Vagina (tissue), 2 donors: ENCODE results near the gene LCAT. TPM values are rescaled to one million over a fixed set of nuclear protein-coding genes. Genes with fewer than 3 reads are reported as not detected.

ENCODE experiments used
- DNase-seq, 2 donors: peaks; one replicate each; pipeline ENCODE4 v3.0.0-alpha.2; 2017; ENCODE audit errors: extremely low spot score in 2 of 2
- H3K27ac ChIP-seq: fragments of 200-600 bp; sonication (generic); one replicate; pipeline ENCODE4 v1.5.1; 2019
- H3K27me3 ChIP-seq: fragments of 200-600 bp; sonication (generic); one replicate; pipeline ENCODE4 v1.5.1; 2019
- H3K36me3 ChIP-seq, 2 donors: fragments of 200-600 bp; sonication (generic); one replicate each; pipeline ENCODE4 v1.5.1; 2017 to 2019
- H3K4me1 ChIP-seq: fragments of 200-600 bp; sonication (generic); one replicate; pipeline ENCODE4 v1.5.1; 2019
- H3K4me3 ChIP-seq, 2 donors: fragments of 200-600 bp; sonication (generic); 1 replicate in 1 of 2; 2 replicates in 1 of 2; pipeline ENCODE4 v1.5.1; 2016 to 2019
- H3K9me3 ChIP-seq: fragments of 200-600 bp; sonication (generic); one replicate; pipeline ENCODE4 v1.5.1; 2019
- CTCF ChIP-seq, 3 experiments: fragments of 450-650 bp in 2 of 3; fragments of 200-600 bp in 1 of 3; sonication (generic) in 1 of 3; IDR thresholded peaks; one replicate each; pipeline ENCODE4 v1.5.1; 2017 to 2019; ENCODE audit warnings: antibody characterized with exemption in 3 of 3, mild to moderate bottlenecking in 2 of 3, moderate library complexity in 2 of 3
- POLR2A ChIP-seq, 2 donors: fragments of 450-650 bp; IDR thresholded peaks; one replicate each; pipeline ENCODE4 v1.6.1; 2017; ENCODE audit warnings: antibody characterized with exemption in 2 of 2, mild to moderate bottlenecking in 2 of 2, moderate library complexity in 2 of 2
- POLR2AphosphoS5 ChIP-seq, 2 donors: sonication (generic); formaldehyde crosslinking; IDR thresholded peaks; one replicate each; pipeline ENCODE4 v1.9.0; 2017; ENCODE audit warnings: antibody characterized with exemption in 2 of 2, mild to moderate bottlenecking in 2 of 2, low read depth in 1 of 2; ENCODE audit not compliant: insufficient read depth in 1 of 2
- intact Hi-C: fragments of 100-400 bp; cut with DNase I; formaldehyde crosslinking; loops from one replicate; pipeline ENCODE4 v1.15.1; 2023
- total RNA-seq: library from RNA; depleted of rRNA; stranded (reverse); fragments of >200 nt; gene quantifications from one replicate; pipeline ENCODE4 v1.2.3, GENCODE V29; 2016

The LCAT gene
- total RNA-seq, 1 donor from 2014 or later = 33.4 TPM

GRCh38 chr16:67951485-67951884 is 7.6 kb upstream of the LCAT start:
- intact Hi-C loops = no loop called here
- no peak overlapping the region for H3K4me3 ChIP-seq
- H3K9me3 ChIP-seq = no peaks in the 10 kb centered on the region
- peaks cover 16% of the 10 kb centered on the region for H3K4me1 ChIP-seq
- no peaks in the 10 kb centered on the region for H3K27me3 ChIP-seq
- H3K27ac ChIP-seq = no peak overlapping the region
- TF ChIP-seq POLR2A (IDR thresholded peaks at IDR 0.05) = no peak
- TF ChIP-seq POLR2AphosphoS5 (IDR thresholded peaks at IDR 0.05; ENCODE audit: insufficient read depth in 1 of 2, low read depth in 1 of 2) = no peak
- TF ChIP-seq CTCF (IDR thresholded peaks at IDR 0.05) = no peak
- DNase-seq = no peak
- peaks cover 0 to 69% of the 10 kb centered on the region in 2 donors for H3K36me3 ChIP-seq

GRCh38 chr16:67950335-67950843 is 6.5 kb upstream of the LCAT start:
- TF ChIP-seq POLR2AphosphoS5 (IDR thresholded peaks at IDR 0.05; ENCODE audit: insufficient read depth in 1 of 2, low read depth in 1 of 2) (no peak), POLR2A (IDR thresholded peaks at IDR 0.05) (no peak), CTCF (IDR thresholded peaks at IDR 0.05) (no peak)

GRCh38 chr16:67949645-67950044 is 5.7 kb upstream of the LCAT start:
- peaks cover 31% of the 10 kb centered on the region for H3K4me1 ChIP-seq
- H3K9me3 ChIP-seq = no peaks in the 10 kb centered on the region
- TF ChIP-seq POLR2AphosphoS5 (IDR thresholded peaks at IDR 0.05; ENCODE audit: insufficient read depth in 1 of 2, low read depth in 1 of 2) = no peak
- no peak for TF ChIP-seq CTCF (IDR thresholded peaks at IDR 0.05)
- no peak for TF ChIP-seq POLR2A (IDR thresholded peaks at IDR 0.05)
- intact Hi-C loops = no loop called here
- H3K36me3 ChIP-seq = peaks cover 0 to 80% of the 10 kb centered on the region in 2 donors
- H3K27me3 ChIP-seq = no peaks in the 10 kb centered on the region
- DNase-seq = no peak
- no peak overlapping the region for H3K4me3 ChIP-seq
- H3K27ac ChIP-seq = no peak overlapping the region

More at GRCh38 chr16:67950335-67950843, 6.5 kb upstream of the LCAT start:
- Histone ChIP-seq H3K36me3 (peaks cover 0 to 80% of the 10 kb centered on the region in 2 donors), H3K27me3 (no peaks in the 10 kb centered on the region), H3K4me3 (no peak overlapping the region), H3K9me3 (no peaks in the 10 kb centered on the region), H3K27ac (no peak overlapping the region), H3K4me1 (peaks cover 23% of the 10 kb centered on the region)
- intact Hi-C loops = no loop called here
- DNase-seq = no peak

- Histone ChIP-seq H3K4me3 (no peak overlapping the region), H3K27me3 (no peaks in the 10 kb centered on the region), H3K27ac (no peak overlapping the region), H3K4me1 (peaks cover 47% of the 10 kb centered on the region), H3K9me3 (no peaks in the 10 kb centered on the region), H3K36me3 (peaks cover 0 to 71% of the 10 kb centered on the region in 2 donors)
- no peak for DNase-seq
- no peak for TF ChIP-seq CTCF (IDR thresholded peaks at IDR 0.05)
- TF ChIP-seq POLR2AphosphoS5 (IDR thresholded peaks at IDR 0.05; ENCODE audit: insufficient read depth in 1 of 2, low read depth in 1 of 2) = no peak
- TF ChIP-seq POLR2A (IDR thresholded peaks at IDR 0.05) = no peak
- intact Hi-C loops = no loop called here
These were observed 4.1 kb upstream of the LCAT start for GRCh38 chr16:67948015-67948414.

- Histone ChIP-seq H3K4me1 (peaks cover 50% of the 10 kb centered on the region), H3K9me3 (no peaks in the 10 kb centered on the region), H3K27me3 (no peaks in the 10 kb centered on the region), H3K36me3 (peaks cover 0 to 70% of the 10 kb centered on the region in 2 donors), H3K27ac (no peak overlapping the region), H3K4me3 (no peak overlapping the region)
- intact Hi-C loops = no loop called here
- TF ChIP-seq POLR2A (IDR thresholded peaks at IDR 0.05) (no peak), CTCF (IDR thresholded peaks at IDR 0.05) (no peak), POLR2AphosphoS5 (IDR thresholded peaks at IDR 0.05; ENCODE audit: insufficient read depth in 1 of 2, low read depth in 1 of 2) (no peak)
- no peak for DNase-seq
These were observed 3.1 kb upstream of the LCAT start for GRCh38 chr16:67946966-67947558.
